CD14-positive monocyte (primary cell): ENCODE data around the gene C19orf33. TPM values are rescaled to one million over a fixed set of nuclear protein-coding genes. Genes with fewer than 3 reads are reported as not detected.

Experiments
- DNase-seq, 3 donors: peaks; one replicate each; pipeline ENCODE4 v3.0.0-alpha.2; 2011 to 2022
- H2AFZ ChIP-seq: 2 replicates; pipeline ENCODE4 v1.6.0; 2012; ENCODE audit warnings: mild to moderate bottlenecking, low read depth, low read length, inconsistent platforms; ENCODE audit not compliant: insufficient read depth, poor library complexity, severe bottlenecking
- H3K27ac ChIP-seq, 2 donors: 1 replicate in 1 of 2; 2 replicates in 1 of 2; pipeline ENCODE4 v1.5.1; 2012 to 2013; ENCODE audit warnings: low read length in 2 of 2, control low read depth in 1 of 2, inconsistent platforms in 1 of 2, low read depth in 1 of 2, mild to moderate bottlenecking in 1 of 2
- H3K27me3 ChIP-seq, 2 donors: one replicate each; pipeline versions ENCODE4 v1.6.0 to v1.6.1; 2011 to 2013; ENCODE audit warnings: low read length in 2 of 2; ENCODE audit not compliant: control insufficient read depth in 2 of 2, insufficient read depth in 2 of 2
- H3K36me3 ChIP-seq, 2 donors: replicated peaks in 1 of 2; 1 replicate in 1 of 2; 2 replicates in 1 of 2; pipeline versions ENCODE4 v1.5.1 to v1.6.1; 2012 to 2013; ENCODE audit warnings: low read length in 2 of 2, control low read depth in 1 of 2, inconsistent platforms in 1 of 2, mild to moderate bottlenecking in 1 of 2; ENCODE audit not compliant: insufficient read depth in 2 of 2, control insufficient read depth in 1 of 2
- H3K4me1 ChIP-seq, 2 donors: 1 replicate in 1 of 2; 2 replicates in 1 of 2; pipeline versions ENCODE4 v1.5.1 to v1.6.1; 2012 to 2013; ENCODE audit warnings: low read length in 2 of 2, control low read depth in 1 of 2, inconsistent platforms in 1 of 2, mild to moderate bottlenecking in 1 of 2, moderate library complexity in 1 of 2; ENCODE audit not compliant: insufficient read depth in 2 of 2, control insufficient read depth in 1 of 2
- H3K4me2 ChIP-seq: replicated peaks from 2 replicates; pipeline ENCODE3; 2012; ENCODE audit warnings: low read length, moderate library complexity, mild to moderate bottlenecking; ENCODE audit not compliant: poor library complexity, severe bottlenecking; ENCODE audit errors: extremely low read depth
- H3K4me3 ChIP-seq, 3 experiments: fragments of 200-600 bp in 1 of 3; sonication (generic) in 1 of 3; replicated peaks in 1 of 3; 1 replicate in 2 of 3; 2 replicates in 1 of 3; pipeline ENCODE4 v1.5.1; 2011 to 2013; ENCODE audit warnings: low read length in 3 of 3, mild to moderate bottlenecking in 3 of 3, control low read depth in 2 of 3, low read depth in 2 of 3, inconsistent platforms in 1 of 3, moderate library complexity in 1 of 3
- H3K79me2 ChIP-seq: 2 replicates; pipeline ENCODE4 v1.6.0; 2012; ENCODE audit warnings: mild to moderate bottlenecking, control low read depth, inconsistent platforms, low read length, moderate library complexity; ENCODE audit not compliant: insufficient read depth
- H3K9ac ChIP-seq: 2 replicates; pipeline ENCODE4 v1.6.0; 2017; ENCODE audit warnings: low read length, mild to moderate bottlenecking; ENCODE audit not compliant: insufficient read depth, poor library complexity, severe bottlenecking
- H3K9me3 ChIP-seq, 2 donors: replicated peaks in 1 of 2; 1 replicate in 1 of 2; 2 replicates in 1 of 2; pipeline versions ENCODE4 v1.5.1 to v1.6.1; 2012 to 2013; ENCODE audit warnings: low read length in 2 of 2, control low read depth in 1 of 2; ENCODE audit not compliant: control insufficient read depth in 1 of 2, insufficient read depth in 1 of 2
- H4K20me1 ChIP-seq: 2 replicates; pipeline ENCODE4 v1.6.0; 2012; ENCODE audit warnings: mild to moderate bottlenecking, low read length, control low read depth, moderate library complexity; ENCODE audit not compliant: insufficient read depth
- H3K27ac Mint-ChIP-seq, 7 donors: one replicate each; pipeline ENCODE4 v1.8.0; 2020; ENCODE audit warnings: mild to moderate bottlenecking in 7 of 7, mixed read lengths in 7 of 7, moderate library complexity in 6 of 7, inconsistent platforms in 2 of 7
- H3K27me3 Mint-ChIP-seq, 3 donors: one replicate each; pipeline ENCODE4 v1.8.0; 2021 to 2022; ENCODE audit warnings: low read depth in 3 of 3, mild to moderate bottlenecking in 3 of 3, mixed read lengths in 3 of 3, moderate library complexity in 3 of 3, inconsistent platforms in 1 of 3
- H3K36me3 Mint-ChIP-seq, 2 donors: one replicate each; pipeline ENCODE4 v1.8.0; 2020; ENCODE audit warnings: mixed read lengths in 2 of 2, inconsistent platforms in 1 of 2, mild to moderate bottlenecking in 1 of 2
- H3K4me1 Mint-ChIP-seq: one replicate; pipeline ENCODE4 v1.8.0; 2020; ENCODE audit warnings: mild to moderate bottlenecking, mixed read lengths
- H3K4me3 Mint-ChIP-seq, 2 donors: one replicate each; pipeline ENCODE4 v1.8.0; 2020; ENCODE audit warnings: mild to moderate bottlenecking in 2 of 2, mixed read lengths in 2 of 2, moderate library complexity in 1 of 2
- H3K9me3 Mint-ChIP-seq, 7 donors: one replicate each; pipeline ENCODE4 v1.8.0; 2020 to 2022; ENCODE audit warnings: mixed read lengths in 7 of 7, mild to moderate bottlenecking in 6 of 7, moderate library complexity in 6 of 7, inconsistent platforms in 2 of 7
- WGBS: methylation state at CpG from one replicate; pipeline ENCODE4 v1.1.5; 2013; ENCODE audit warnings: missing lambda C conversion rate; ENCODE audit not compliant: insufficient coverage; 5-methylcytosine and 5-hydroxymethylcytosine counted together
- intact Hi-C, 2 donors: fragments of 100-400 bp; cut with micrococcal nuclease; formaldehyde crosslinking; loops; one replicate each; pipeline versions ENCODE4 v1.15.0 to v1.15.1; 2023
- polyA plus RNA-seq, 3 donors: library from polyadenylated mRNA; depleted of rRNA in 1 of 3; unstranded in 2 of 3; stranded (reverse) in 1 of 3; fragments of 300-500 nt in 2 of 3; fragments of >200 nt in 1 of 3; fragmentation: Illumina TruSeq in 2 of 3; gene quantifications; 1 replicate in 2 of 3; 2 replicates in 1 of 3; pipeline ENCODE4 v1.2.3, GENCODE V29; 2012 to 2021
- TF ChIP-seq, protein P1 (sequence below): fragments of 200-600 bp; IDR thresholded peaks from one replicate; pipeline ENCODE4 v1.8.0; 2022; ENCODE audit warnings: antibody characterized with exemption, mild to moderate bottlenecking

Gene C19orf33
- polyA plus RNA-seq, 3 donors = 0.43 to 0.73 (median 0.69) TPM

DNA sequence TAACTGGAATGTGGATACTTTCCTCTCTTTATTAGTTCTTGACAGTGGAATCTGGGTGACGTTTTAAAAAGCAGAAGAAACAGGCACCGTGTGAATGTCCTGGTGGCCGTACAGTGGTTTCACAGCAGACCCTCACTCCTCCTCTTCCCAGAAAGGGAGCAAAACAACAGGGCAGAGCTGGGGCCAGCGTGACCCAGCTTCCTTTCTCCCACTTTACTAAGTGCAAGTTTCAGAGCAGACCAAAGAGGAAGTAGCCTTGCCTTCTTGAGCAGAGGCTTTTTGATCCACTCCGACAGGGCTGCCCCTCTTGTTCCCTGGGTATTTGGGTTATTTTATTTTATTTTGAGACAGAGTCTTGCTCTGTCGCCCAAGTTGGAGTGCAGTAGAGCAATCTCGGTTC is 19.6 kb upstream of the C19orf33 start:
- H3K4me3 Mint-ChIP-seq = peak overlapping the region; percentile 41 to 73
- H3K9me3 Mint-ChIP-seq = peaks cover 0 to 1% (median 0%) of the 10 kb centered on the region in 7 donors
- TF ChIP-seq, protein P1, sequence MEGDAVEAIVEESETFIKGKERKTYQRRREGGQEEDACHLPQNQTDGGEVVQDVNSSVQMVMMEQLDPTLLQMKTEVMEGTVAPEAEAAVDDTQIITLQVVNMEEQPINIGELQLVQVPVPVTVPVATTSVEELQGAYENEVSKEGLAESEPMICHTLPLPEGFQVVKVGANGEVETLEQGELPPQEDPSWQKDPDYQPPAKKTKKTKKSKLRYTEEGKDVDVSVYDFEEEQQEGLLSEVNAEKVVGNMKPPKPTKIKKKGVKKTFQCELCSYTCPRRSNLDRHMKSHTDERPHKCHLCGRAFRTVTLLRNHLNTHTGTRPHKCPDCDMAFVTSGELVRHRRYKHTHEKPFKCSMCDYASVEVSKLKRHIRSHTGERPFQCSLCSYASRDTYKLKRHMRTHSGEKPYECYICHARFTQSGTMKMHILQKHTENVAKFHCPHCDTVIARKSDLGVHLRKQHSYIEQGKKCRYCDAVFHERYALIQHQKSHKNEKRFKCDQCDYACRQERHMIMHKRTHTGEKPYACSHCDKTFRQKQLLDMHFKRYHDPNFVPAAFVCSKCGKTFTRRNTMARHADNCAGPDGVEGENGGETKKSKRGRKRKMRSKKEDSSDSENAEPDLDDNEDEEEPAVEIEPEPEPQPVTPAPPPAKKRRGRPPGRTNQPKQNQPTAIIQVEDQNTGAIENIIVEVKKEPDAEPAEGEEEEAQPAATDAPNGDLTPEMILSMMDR = no peak
- H3K27ac Mint-ChIP-seq = peak overlapping the region; percentile 77 to 93 (median 89)
- peaks cover 55% of the 10 kb centered on the region for H3K4me1 Mint-ChIP-seq
- peaks cover 3 to 17% of the 10 kb centered on the region in 2 donors for H3K36me3 ChIP-seq
- 3% methylated on average over 5 of the region's 7 CpGs for WGBS
- H4K20me1 ChIP-seq = no peaks in the 10 kb centered on the region
- peaks cover 55 to 62% of the 10 kb centered on the region in 2 donors for H3K4me1 ChIP-seq
- intact Hi-C loops = no loop called here
- H3K36me3 Mint-ChIP-seq = peaks cover 36 to 57% of the 10 kb centered on the region in 2 donors
- no peaks in the 10 kb centered on the region for H3K27me3 ChIP-seq
- H3K4me3 ChIP-seq = peak overlapping the region in 1 of 3 experiments; percentile 39
- peaks cover 1 to 4% (median 3%) of the 10 kb centered on the region in 3 donors for H3K27me3 Mint-ChIP-seq
- peak overlapping the region; percentile 49 for H3K4me2 ChIP-seq
- H3K9me3 ChIP-seq = no peaks in the 10 kb centered on the region
- H3K27ac ChIP-seq = peak overlapping the region; percentile 33 to 74
- no peak overlapping the region for H3K9ac ChIP-seq
- peak overlapping the region; percentile 66 for H2AFZ ChIP-seq
- peaks cover 10% of the 10 kb centered on the region for H3K79me2 ChIP-seq
- DNase-seq = peak; percentile 32 to 59 (median 56)

GRCh38 chr19:38285567-38285966 is 18.5 kb upstream of the C19orf33 start:
- Mint-ChIP-seq H3K9me3 (peaks cover 0 to 2% (median 0%) of the 10 kb centered on the region in 7 donors), H3K4me1 (peaks cover 55% of the 10 kb centered on the region), H3K4me3 (no peak overlapping the region), H3K27me3 (peaks cover 1 to 6% (median 3%) of the 10 kb centered on the region in 3 donors), H3K36me3 (peaks cover 39 to 60% of the 10 kb centered on the region in 2 donors), H3K27ac (peak overlapping the region in 1 of 7 donors; percentile 50)
- no peak overlapping the region for H3K4me2 ChIP-seq
- no peaks in the 10 kb centered on the region for H4K20me1 ChIP-seq
- H2AFZ ChIP-seq = no peak overlapping the region
- WGBS = 100% methylated on average over 1 of the region's 5 CpGs
- DNase-seq = no peak
- H3K79me2 ChIP-seq = peaks cover 10% of the 10 kb centered on the region
- H3K36me3 ChIP-seq = peaks cover 13 to 20% of the 10 kb centered on the region in 2 donors
- no peak overlapping the region for H3K9ac ChIP-seq
- H3K27me3 ChIP-seq = no peaks in the 10 kb centered on the region
- H3K4me1 ChIP-seq = peaks cover 55 to 63% of the 10 kb centered on the region in 2 donors
- TF ChIP-seq, protein P1 = no peak
- H3K9me3 ChIP-seq = no peaks in the 10 kb centered on the region
- intact Hi-C loops = no loop called here
- no peak overlapping the region for H3K4me3 ChIP-seq
- no peak overlapping the region for H3K27ac ChIP-seq
